Caco-2 (cell line): ENCODE results near the gene PTPRN2. TPM values are rescaled to one million over a fixed set of nuclear protein-coding genes. Genes with fewer than 3 reads are reported as not detected.

Experiments
- BruUV-seq: library from RNA; stranded (reverse); fragments of 400-500 nt; replicated peaks from 2 replicates; lab custom pipeline; 2021; lab: Mats Ljungman, UMichigan
- CTCF ChIA-PET: fragments of 300-600 bp; sonication (Branson Sonifier 250); formaldehyde crosslinking; loops from one replicate; lab custom pipeline; 2022; ENCODE audit warnings: antibody characterized with exemption; lab: Charles Lee
- POLR2A ChIA-PET: fragments of 300-600 bp; sonication (Branson Sonifier 250); formaldehyde crosslinking; loops from one replicate; lab custom pipeline; 2022; ENCODE audit warnings: antibody characterized with exemption; lab: Charles Lee
- DNase-seq, 2 experiments: peaks; one replicate each; pipeline versions ENCODE4 v3.0.0 to v3.0.0-alpha.2; 2020 to 2022
- H3K27me3 ChIP-seq: replicated peaks from 2 replicates; pipeline ENCODE4 v1.6.0; 2011; ENCODE audit warnings: low read length; ENCODE audit not compliant: control insufficient read depth, insufficient read depth
- H3K36me3 ChIP-seq: 2 replicates; pipeline ENCODE4 v1.5.1; 2011; ENCODE audit warnings: low read length; ENCODE audit not compliant: control insufficient read depth, insufficient read depth
- H3K4me1 ChIP-seq: fragments of 250-450 bp; sonication (Bioruptor Pico); 2 replicates; pipeline ENCODE4 v1.5.1; 2020; ENCODE audit warnings: mild to moderate bottlenecking
- H3K4me3 ChIP-seq: 2 replicates; pipeline ENCODE4 v1.5.1; 2011; ENCODE audit warnings: low read depth, mild to moderate bottlenecking, control low read depth, low read length
- H3K9me3 ChIP-seq: fragments of 250-450 bp; sonication (Bioruptor Pico); 2 replicates; pipeline ENCODE4 v1.5.1; 2020; ENCODE audit warnings: mild to moderate bottlenecking, moderate library complexity
- H3K27ac Mint-ChIP-seq: one replicate; pipeline ENCODE4 v1.8.0; 2022; ENCODE audit warnings: mixed read lengths; ENCODE audit not compliant: unreplicated experiment
- H3K27me3 Mint-ChIP-seq: one replicate; pipeline ENCODE4 v1.8.0; 2022; ENCODE audit warnings: mixed read lengths; ENCODE audit not compliant: insufficient read depth, unreplicated experiment
- H3K36me3 Mint-ChIP-seq: one replicate; pipeline ENCODE4 v1.8.0; 2022; ENCODE audit warnings: mild to moderate bottlenecking, mixed read lengths; ENCODE audit not compliant: insufficient read depth, unreplicated experiment
- H3K4me1 Mint-ChIP-seq: one replicate; pipeline ENCODE4 v1.8.0; 2022; ENCODE audit warnings: low read depth, mixed read lengths; ENCODE audit not compliant: unreplicated experiment
- H3K4me3 Mint-ChIP-seq: one replicate; pipeline ENCODE4 v1.8.0; 2022; ENCODE audit warnings: mild to moderate bottlenecking, moderate library complexity, mixed read lengths; ENCODE audit not compliant: unreplicated experiment
- H3K9me3 Mint-ChIP-seq: one replicate; pipeline ENCODE4 v1.8.0; 2022; ENCODE audit warnings: mixed read lengths; ENCODE audit not compliant: unreplicated experiment
- CTCF ChIP-seq, 2 experiments: fragments of 200-600 bp in 1 of 2; IDR thresholded peaks; 1 replicate in 1 of 2; 2 replicates in 1 of 2; pipeline versions ENCODE4 v1.5.1 to v1.8.0; 2011 to 2022; ENCODE audit warnings: antibody characterized with exemption in 1 of 2, control low read depth in 1 of 2, inconsistent platforms in 1 of 2, low read depth in 1 of 2, low read length in 1 of 2, mild to moderate bottlenecking in 1 of 2, moderate library complexity in 1 of 2; ENCODE audit not compliant: insufficient read depth in 1 of 2, severe bottlenecking in 1 of 2, unreplicated experiment in 1 of 2
- intact Hi-C: fragments of 100-400 bp; cut with micrococcal nuclease; formaldehyde crosslinking; loops from one replicate; pipeline ENCODE4 v1.10.0; 2022; ENCODE audit not compliant: unreplicated experiment
- total RNA-seq: library from RNA; stranded (reverse); gene quantifications from 2 replicates; pipeline ENCODE4 v1.2.3, GENCODE V29; 2022

Gene PTPRN2
- total RNA-seq, 1 experiment from 2014 or later, result 1.4 TPM

GRCh38 chr7:157814931-157815705, 772.5 kb downstream of the PTPRN2 start:
- H3K27me3 ChIP-seq, result no peaks in the 10 kb centered on the region
- H3K36me3 ChIP-seq, result no peaks in the 10 kb centered on the region
- Mint-ChIP-seq H3K4me1 (no peaks in the 10 kb centered on the region), H3K27ac (no peak overlapping the region), H3K9me3 (peaks cover 13% of the 10 kb centered on the region), H3K27me3 (no peaks in the 10 kb centered on the region), H3K4me3 (no peak overlapping the region), H3K36me3 (no peaks in the 10 kb centered on the region)
- CTCF ChIA-PET, result no interaction called here
- no peak for TF ChIP-seq CTCF (IDR thresholded peaks at IDR 0.05; ENCODE audit: insufficient read depth in 1 of 2, low read depth in 1 of 2, low read length in 1 of 2, severe bottlenecking in 1 of 2, unreplicated experiment in 1 of 2)
- POLR2A ChIA-PET, result no interaction called here
- no peaks in the 10 kb centered on the region for H3K4me1 ChIP-seq
- BruUV-seq, result no TSS peak
- no peak overlapping the region for H3K4me3 ChIP-seq
- H3K9me3 ChIP-seq, result peaks cover 12% of the 10 kb centered on the region; the same call in 1 of the 2 replicates
- intact Hi-C loops, result no loop called here
- DNase-seq, result no peak

GRCh38 chr7:157813741-157814661, 773.6 kb downstream of the PTPRN2 start:
- ChIA-PET POLR2A (no interaction called here), CTCF (no interaction called here)
- Histone ChIP-seq H3K9me3 (peaks cover 12% of the 10 kb centered on the region; the same call in 1 of the 2 replicates), H3K27me3 (no peaks in the 10 kb centered on the region), H3K4me1 (no peaks in the 10 kb centered on the region), H3K36me3 (no peaks in the 10 kb centered on the region), H3K4me3 (no peak overlapping the region)
- Mint-ChIP-seq H3K4me3 (no peak overlapping the region), H3K9me3 (peaks cover 13% of the 10 kb centered on the region), H3K27me3 (no peaks in the 10 kb centered on the region), H3K4me1 (no peaks in the 10 kb centered on the region), H3K36me3 (no peaks in the 10 kb centered on the region), H3K27ac (no peak overlapping the region)
- intact Hi-C loops, result no loop called here
- TF ChIP-seq CTCF (IDR thresholded peaks at IDR 0.05; ENCODE audit: insufficient read depth in 1 of 2, low read depth in 1 of 2, low read length in 1 of 2, severe bottlenecking in 1 of 2, unreplicated experiment in 1 of 2), result no peak
- BruUV-seq, result no TSS peak
- DNase-seq, result no peak

- no peaks in the 10 kb centered on the region for H3K27me3 Mint-ChIP-seq
- no peaks in the 10 kb centered on the region for H3K36me3 Mint-ChIP-seq
- Histone ChIP-seq H3K4me1 (no peaks in the 10 kb centered on the region), H3K36me3 (no peaks in the 10 kb centered on the region), H3K9me3 (peaks cover 9% of the 10 kb centered on the region; the same call in 1 of the 2 replicates), H3K4me3 (no peak overlapping the region), H3K27me3 (no peaks in the 10 kb centered on the region)
- POLR2A ChIA-PET, result no interaction called here
- no TSS peak for BruUV-seq
- TF ChIP-seq CTCF (IDR thresholded peaks at IDR 0.05; ENCODE audit: insufficient read depth in 1 of 2, low read depth in 1 of 2, low read length in 1 of 2, severe bottlenecking in 1 of 2, unreplicated experiment in 1 of 2), result no peak
- DNase-seq, result no peak
- no peaks in the 10 kb centered on the region for H3K4me1 Mint-ChIP-seq
- H3K27ac Mint-ChIP-seq, result no peak overlapping the region
- CTCF ChIA-PET, result no interaction called here
- peaks cover 9% of the 10 kb centered on the region for H3K9me3 Mint-ChIP-seq
- intact Hi-C loops, result no loop called here
- H3K4me3 Mint-ChIP-seq, result no peak overlapping the region
Observed at GRCh38 chr7:157813053-157813452, 774.6 kb downstream of the PTPRN2 start.
